Vagina (tissue), 2 donors: Measurements from ENCODE around the gene TMOD2.

ENCODE experiments used
- POLR2A ChIP-seq, 2 donors: fragments of 450-650 bp; IDR thresholded peaks; one replicate each; pipeline ENCODE4 v1.6.1; 2017; ENCODE audit warnings: antibody characterized with exemption in 2 of 2, mild to moderate bottlenecking in 2 of 2, moderate library complexity in 2 of 2
- POLR2AphosphoS5 ChIP-seq, 2 donors: sonication (generic); formaldehyde crosslinking; IDR thresholded peaks; one replicate each; pipeline ENCODE4 v1.9.0; 2017; ENCODE audit warnings: antibody characterized with exemption in 2 of 2, mild to moderate bottlenecking in 2 of 2, low read depth in 1 of 2; ENCODE audit not compliant: insufficient read depth in 1 of 2
- TF ChIP-seq, protein P1 (sequence below), 3 experiments: fragments of 450-650 bp in 2 of 3; fragments of 200-600 bp in 1 of 3; sonication (generic) in 1 of 3; IDR thresholded peaks; one replicate each; pipeline ENCODE4 v1.5.1; 2017 to 2019; ENCODE audit warnings: antibody characterized with exemption in 3 of 3, mild to moderate bottlenecking in 2 of 3, moderate library complexity in 2 of 3

DNA sequence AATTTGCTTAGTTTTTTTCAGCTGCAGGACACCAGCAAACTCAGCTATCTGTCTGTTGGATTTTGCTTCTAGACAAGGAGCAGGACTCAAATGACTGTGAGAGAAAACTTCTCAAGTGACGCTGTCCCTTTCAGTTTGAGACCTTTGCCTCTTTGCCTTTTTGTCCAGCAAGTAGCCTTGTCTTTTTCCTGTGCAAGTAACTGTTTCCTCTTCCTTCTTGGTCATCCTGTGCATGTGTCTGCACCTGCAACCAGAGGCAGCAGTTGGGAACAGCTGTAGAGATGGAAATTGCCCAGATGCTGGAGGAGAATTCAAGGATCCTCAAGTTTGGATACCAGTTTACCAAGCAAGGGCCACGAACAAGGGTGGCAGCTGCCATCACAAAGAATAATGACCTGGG is 54.7 kb downstream of the TMOD2 start:
- TF ChIP-seq, protein P1, sequence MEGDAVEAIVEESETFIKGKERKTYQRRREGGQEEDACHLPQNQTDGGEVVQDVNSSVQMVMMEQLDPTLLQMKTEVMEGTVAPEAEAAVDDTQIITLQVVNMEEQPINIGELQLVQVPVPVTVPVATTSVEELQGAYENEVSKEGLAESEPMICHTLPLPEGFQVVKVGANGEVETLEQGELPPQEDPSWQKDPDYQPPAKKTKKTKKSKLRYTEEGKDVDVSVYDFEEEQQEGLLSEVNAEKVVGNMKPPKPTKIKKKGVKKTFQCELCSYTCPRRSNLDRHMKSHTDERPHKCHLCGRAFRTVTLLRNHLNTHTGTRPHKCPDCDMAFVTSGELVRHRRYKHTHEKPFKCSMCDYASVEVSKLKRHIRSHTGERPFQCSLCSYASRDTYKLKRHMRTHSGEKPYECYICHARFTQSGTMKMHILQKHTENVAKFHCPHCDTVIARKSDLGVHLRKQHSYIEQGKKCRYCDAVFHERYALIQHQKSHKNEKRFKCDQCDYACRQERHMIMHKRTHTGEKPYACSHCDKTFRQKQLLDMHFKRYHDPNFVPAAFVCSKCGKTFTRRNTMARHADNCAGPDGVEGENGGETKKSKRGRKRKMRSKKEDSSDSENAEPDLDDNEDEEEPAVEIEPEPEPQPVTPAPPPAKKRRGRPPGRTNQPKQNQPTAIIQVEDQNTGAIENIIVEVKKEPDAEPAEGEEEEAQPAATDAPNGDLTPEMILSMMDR (IDR thresholded peaks at IDR 0.05) = no peak
- TF ChIP-seq POLR2AphosphoS5 (IDR thresholded peaks at IDR 0.05; ENCODE audit: insufficient read depth in 1 of 2, low read depth in 1 of 2) (no peak), POLR2A (IDR thresholded peaks at IDR 0.05) (no peak)
